ENCODE data around the gene DDX6.
"Not testable (repeated sequence)": the region's sequence is repeated elsewhere in the genome, so short reads cannot be mapped to it uniquely, and the experiment has no call there.

DNA sequence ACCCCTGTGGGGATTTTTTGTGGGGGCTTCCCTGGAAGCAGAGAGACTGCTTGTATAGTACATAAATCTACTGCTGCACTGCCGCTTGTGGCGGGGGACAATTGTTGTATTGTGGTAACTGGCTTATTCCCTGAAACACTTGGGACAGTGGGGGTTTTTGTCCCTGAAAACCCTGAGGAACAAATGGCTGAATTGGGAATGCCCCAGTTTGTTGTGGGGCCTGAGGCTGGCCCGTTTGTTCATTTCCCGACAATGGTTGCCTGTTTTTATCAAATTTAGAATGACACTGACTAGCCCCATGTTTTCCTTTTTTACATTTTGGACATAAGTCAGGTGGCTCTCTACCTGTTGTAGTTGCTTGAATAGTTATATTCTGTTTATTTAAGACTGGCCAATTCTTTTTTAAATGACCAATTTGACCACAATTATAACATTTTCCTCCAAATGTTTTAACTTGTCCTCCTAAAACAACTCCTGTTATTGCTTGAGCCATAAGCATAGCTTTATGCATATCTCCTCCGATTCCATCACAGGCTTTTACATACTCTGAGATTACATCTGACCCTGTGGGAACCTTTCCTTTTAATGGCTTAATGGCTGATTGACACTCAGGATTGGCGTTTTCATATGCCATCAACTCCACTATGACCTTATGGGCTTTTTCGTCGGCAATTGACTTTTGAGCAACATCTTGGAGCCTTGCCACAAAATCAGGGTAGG is 63.8 kb downstream of the DDX6 start:
- TF ChIP-seq, protein P1, sequence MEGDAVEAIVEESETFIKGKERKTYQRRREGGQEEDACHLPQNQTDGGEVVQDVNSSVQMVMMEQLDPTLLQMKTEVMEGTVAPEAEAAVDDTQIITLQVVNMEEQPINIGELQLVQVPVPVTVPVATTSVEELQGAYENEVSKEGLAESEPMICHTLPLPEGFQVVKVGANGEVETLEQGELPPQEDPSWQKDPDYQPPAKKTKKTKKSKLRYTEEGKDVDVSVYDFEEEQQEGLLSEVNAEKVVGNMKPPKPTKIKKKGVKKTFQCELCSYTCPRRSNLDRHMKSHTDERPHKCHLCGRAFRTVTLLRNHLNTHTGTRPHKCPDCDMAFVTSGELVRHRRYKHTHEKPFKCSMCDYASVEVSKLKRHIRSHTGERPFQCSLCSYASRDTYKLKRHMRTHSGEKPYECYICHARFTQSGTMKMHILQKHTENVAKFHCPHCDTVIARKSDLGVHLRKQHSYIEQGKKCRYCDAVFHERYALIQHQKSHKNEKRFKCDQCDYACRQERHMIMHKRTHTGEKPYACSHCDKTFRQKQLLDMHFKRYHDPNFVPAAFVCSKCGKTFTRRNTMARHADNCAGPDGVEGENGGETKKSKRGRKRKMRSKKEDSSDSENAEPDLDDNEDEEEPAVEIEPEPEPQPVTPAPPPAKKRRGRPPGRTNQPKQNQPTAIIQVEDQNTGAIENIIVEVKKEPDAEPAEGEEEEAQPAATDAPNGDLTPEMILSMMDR (IDR thresholded peaks at IDR 0.05; ENCODE audit: low read length) = not testable (repeated sequence)
- TF ChIP-seq EZH2 (IDR thresholded peaks at IDR 0.05; ENCODE audit: borderline replicate concordance, low read length) = not testable (repeated sequence)

All from OCI-LY1 (cell line).